SK-N-SH treated with all-trans-retinoic acid at 6 μM for 48 hours (cell line): ENCODE results near the gene NOTUM.

ENCODE experiments used
- ATAC-seq: fragments of 200-7000 bp; cut with Tn5 transposase; 3 replicates; pipeline ENCODE4 v1.9.1; 2020; ENCODE audit warnings: mild to moderate bottlenecking, moderate library complexity
- ARNTL ChIP-seq: fragments of 450-650 bp; formaldehyde crosslinking; IDR thresholded peaks from 2 replicates; pipeline ENCODE4 v1.5.0; 2020; ENCODE audit warnings: low read depth, mild to moderate bottlenecking, moderate library complexity, borderline replicate concordance
- BACH2 ChIP-seq: fragments of 250-450 bp; sonication (Bioruptor Pico); IDR thresholded peaks from 2 replicates; pipeline ENCODE4 v1.9.0; 2021; ENCODE audit warnings: mild to moderate bottlenecking, borderline replicate concordance
- CSDC2 ChIP-seq: fragments of 250-450 bp; sonication (Bioruptor Pico); IDR thresholded peaks from 2 replicates; pipeline ENCODE4 v1.5.0; 2020; ENCODE audit warnings: mild to moderate bottlenecking, moderate library complexity
- ESRRG ChIP-seq: fragments of 250-450 bp; sonication (Bioruptor Pico); IDR thresholded peaks from 2 replicates; pipeline ENCODE4 v1.6.1; 2021; ENCODE audit warnings: mild to moderate bottlenecking
- GLIS3 ChIP-seq: fragments of 250-450 bp; sonication (Bioruptor Pico); IDR thresholded peaks from 2 replicates; pipeline ENCODE4 v1.5.0; 2020; ENCODE audit warnings: mild to moderate bottlenecking, moderate library complexity
- ISL1 ChIP-seq: fragments of 250-450 bp; sonication (Bioruptor Pico); IDR thresholded peaks from 2 replicates; pipeline ENCODE4 v2.1.2; 2022; ENCODE audit warnings: mild to moderate bottlenecking, moderate library complexity
- OSR1 ChIP-seq: fragments of 250-450 bp; sonication (Bioruptor Pico); IDR thresholded peaks from 2 replicates; pipeline ENCODE4 v1.8.0; 2022; ENCODE audit warnings: moderate library complexity, mild to moderate bottlenecking, inconsistent platforms
- PPARA ChIP-seq: fragments of 250-450 bp; sonication (Bioruptor Pico); IDR thresholded peaks from 2 replicates; pipeline ENCODE4 v1.5.0; 2020; ENCODE audit warnings: mild to moderate bottlenecking, borderline replicate concordance
- RARB ChIP-seq: fragments of 250-450 bp; sonication (Bioruptor Pico); IDR thresholded peaks from 2 replicates; pipeline ENCODE4 v1.8.0; 2021; ENCODE audit warnings: mild to moderate bottlenecking, moderate library complexity
- SNAI2 ChIP-seq: fragments of 250-450 bp; sonication (Bioruptor Pico); IDR thresholded peaks from 2 replicates; pipeline ENCODE4 v1.5.0; 2020; ENCODE audit warnings: mild to moderate bottlenecking, moderate library complexity
- TCF4 ChIP-seq: fragments of 250-450 bp; sonication (Bioruptor Pico); IDR thresholded peaks from 2 replicates; pipeline ENCODE4 v1.8.0; 2021; ENCODE audit warnings: mild to moderate bottlenecking, moderate library complexity, borderline replicate concordance
- TOX ChIP-seq: fragments of 250-450 bp; sonication (Bioruptor Pico); IDR thresholded peaks from 2 replicates; pipeline ENCODE4 v1.8.0; 2021; ENCODE audit warnings: mild to moderate bottlenecking, moderate library complexity, borderline replicate concordance
- ZC3H10 ChIP-seq: fragments of 250-450 bp; sonication (Bioruptor Pico); IDR thresholded peaks from 2 replicates; pipeline ENCODE4 v1.5.1; 2021; ENCODE audit warnings: mild to moderate bottlenecking, moderate library complexity
- ZFP3 ChIP-seq: fragments of 250-450 bp; sonication (Bioruptor Pico); IDR thresholded peaks from 2 replicates; pipeline ENCODE4 v1.5.0; 2020; ENCODE audit warnings: mild to moderate bottlenecking, moderate library complexity
- ZFP30 ChIP-seq: fragments of 450-650 bp; formaldehyde crosslinking; IDR thresholded peaks from 2 replicates; pipeline ENCODE4 v1.5.0; 2022; ENCODE audit warnings: mild to moderate bottlenecking, moderate library complexity
- ZNF565 ChIP-seq: fragments of 450-650 bp; formaldehyde crosslinking; conservative IDR thresholded peaks from 2 replicates; pipeline ENCODE4 v1.5.0; 2020; ENCODE audit warnings: low read depth, mild to moderate bottlenecking, moderate library complexity
- ZNF70 ChIP-seq: fragments of 450-650 bp; formaldehyde crosslinking; IDR thresholded peaks from 2 replicates; pipeline ENCODE4 v1.5.0; 2020; ENCODE audit warnings: mild to moderate bottlenecking, moderate library complexity
- ZNF8 ChIP-seq: fragments of 450-650 bp; formaldehyde crosslinking; IDR thresholded peaks from 2 replicates; pipeline ENCODE4 v1.5.0; 2020; ENCODE audit warnings: mild to moderate bottlenecking, moderate library complexity
- TF ChIP-seq, protein P1 (sequence below): fragments of 250-450 bp; sonication (Bioruptor Pico); IDR thresholded peaks from 2 replicates; pipeline ENCODE4 v1.5.0; 2020; ENCODE audit warnings: mild to moderate bottlenecking, moderate library complexity
- TF ChIP-seq, protein P2 (sequence below): fragments of 250-450 bp; sonication (Bioruptor Pico); IDR thresholded peaks from 2 replicates; pipeline ENCODE4 v1.8.0; 2021; ENCODE audit warnings: low read depth, mild to moderate bottlenecking, moderate library complexity, borderline replicate concordance
- TF ChIP-seq, protein P3 (sequence below): fragments of 250-450 bp; sonication (Bioruptor Pico); IDR thresholded peaks from 2 replicates; pipeline ENCODE4 v1.8.0; 2020; ENCODE audit warnings: mild to moderate bottlenecking, moderate library complexity, borderline replicate concordance
- TF ChIP-seq, protein P4 (sequence below): fragments of 250-450 bp; sonication (Bioruptor Pico); IDR thresholded peaks from 2 replicates; pipeline ENCODE4 v1.5.1; 2021; ENCODE audit warnings: mild to moderate bottlenecking, moderate library complexity
- TF ChIP-seq, protein P5 (sequence below): fragments of 250-450 bp; sonication (Bioruptor Pico); IDR thresholded peaks from 2 replicates; pipeline ENCODE4 v1.5.1; 2020; ENCODE audit warnings: low read depth, mild to moderate bottlenecking, moderate library complexity

NOTUM gene

DNA sequence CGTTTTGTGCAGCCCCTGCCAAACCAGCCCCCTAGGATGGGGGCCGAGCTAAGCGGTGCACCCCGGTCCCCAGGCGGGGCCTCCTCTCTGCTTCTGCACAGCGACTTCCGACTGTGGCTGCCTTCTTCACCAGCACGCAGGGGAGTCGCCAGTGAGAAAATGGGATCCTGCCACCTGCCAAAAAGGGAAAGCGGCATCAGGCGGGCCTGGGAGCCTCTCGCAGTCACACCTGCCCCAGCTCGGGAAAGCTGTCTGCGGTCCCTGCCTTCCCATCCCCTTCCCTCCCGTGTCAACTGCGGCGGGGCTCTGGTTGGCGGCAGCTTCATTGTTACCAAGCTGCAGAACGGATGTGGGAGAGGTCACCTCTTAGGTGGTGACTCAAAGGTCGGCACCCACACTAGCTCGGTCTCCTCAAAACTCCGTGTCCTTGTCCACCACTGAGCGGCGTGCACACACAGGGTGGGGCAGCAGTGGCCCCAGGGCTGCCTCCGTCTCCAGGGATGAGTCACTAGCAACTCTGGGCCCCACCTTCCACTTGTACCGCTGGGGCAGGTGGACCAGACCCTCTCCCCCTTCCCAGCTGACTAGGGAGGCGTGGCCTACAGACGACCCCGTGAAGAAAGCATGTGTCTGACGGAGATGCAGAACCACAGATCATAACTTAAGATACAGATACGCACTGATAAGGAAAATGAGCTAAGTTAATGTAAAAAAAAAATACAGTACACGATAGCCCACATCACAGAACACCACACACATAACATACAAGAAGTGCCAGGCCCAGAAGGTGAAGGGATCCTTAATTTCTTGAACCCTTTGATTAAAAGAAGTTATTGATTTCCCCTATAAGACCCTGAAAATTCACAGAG is 48.3 kb downstream of the NOTUM start:
- no peak for ATAC-seq
- TF ChIP-seq ZNF8, result no peak
- TF ChIP-seq ESRRG (CRISPR knock-in tag), result no peak
- TF ChIP-seq ZFP30 (CRISPR knock-in tag), result no peak
- TF ChIP-seq ARNTL, result no peak
- TF ChIP-seq RARB (CRISPR knock-in tag), result no peak
- TF ChIP-seq CSDC2 (CRISPR knock-in tag), result no peak
- TF ChIP-seq, protein P1, sequence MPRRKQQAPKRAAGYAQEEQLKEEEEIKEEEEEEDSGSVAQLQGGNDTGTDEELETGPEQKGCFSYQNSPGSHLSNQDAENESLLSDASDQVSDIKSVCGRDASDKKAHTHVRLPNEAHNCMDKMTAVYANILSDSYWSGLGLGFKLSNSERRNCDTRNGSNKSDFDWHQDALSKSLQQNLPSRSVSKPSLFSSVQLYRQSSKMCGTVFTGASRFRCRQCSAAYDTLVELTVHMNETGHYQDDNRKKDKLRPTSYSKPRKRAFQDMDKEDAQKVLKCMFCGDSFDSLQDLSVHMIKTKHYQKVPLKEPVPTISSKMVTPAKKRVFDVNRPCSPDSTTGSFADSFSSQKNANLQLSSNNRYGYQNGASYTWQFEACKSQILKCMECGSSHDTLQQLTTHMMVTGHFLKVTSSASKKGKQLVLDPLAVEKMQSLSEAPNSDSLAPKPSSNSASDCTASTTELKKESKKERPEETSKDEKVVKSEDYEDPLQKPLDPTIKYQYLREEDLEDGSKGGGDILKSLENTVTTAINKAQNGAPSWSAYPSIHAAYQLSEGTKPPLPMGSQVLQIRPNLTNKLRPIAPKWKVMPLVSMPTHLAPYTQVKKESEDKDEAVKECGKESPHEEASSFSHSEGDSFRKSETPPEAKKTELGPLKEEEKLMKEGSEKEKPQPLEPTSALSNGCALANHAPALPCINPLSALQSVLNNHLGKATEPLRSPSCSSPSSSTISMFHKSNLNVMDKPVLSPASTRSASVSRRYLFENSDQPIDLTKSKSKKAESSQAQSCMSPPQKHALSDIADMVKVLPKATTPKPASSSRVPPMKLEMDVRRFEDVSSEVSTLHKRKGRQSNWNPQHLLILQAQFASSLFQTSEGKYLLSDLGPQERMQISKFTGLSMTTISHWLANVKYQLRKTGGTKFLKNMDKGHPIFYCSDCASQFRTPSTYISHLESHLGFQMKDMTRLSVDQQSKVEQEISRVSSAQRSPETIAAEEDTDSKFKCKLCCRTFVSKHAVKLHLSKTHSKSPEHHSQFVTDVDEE (CRISPR knock-in tag), result no peak
- no peak for TF ChIP-seq ZC3H10
- TF ChIP-seq ISL1, result no peak
- TF ChIP-seq, all 23 proteins: peak for 0

DNA sequence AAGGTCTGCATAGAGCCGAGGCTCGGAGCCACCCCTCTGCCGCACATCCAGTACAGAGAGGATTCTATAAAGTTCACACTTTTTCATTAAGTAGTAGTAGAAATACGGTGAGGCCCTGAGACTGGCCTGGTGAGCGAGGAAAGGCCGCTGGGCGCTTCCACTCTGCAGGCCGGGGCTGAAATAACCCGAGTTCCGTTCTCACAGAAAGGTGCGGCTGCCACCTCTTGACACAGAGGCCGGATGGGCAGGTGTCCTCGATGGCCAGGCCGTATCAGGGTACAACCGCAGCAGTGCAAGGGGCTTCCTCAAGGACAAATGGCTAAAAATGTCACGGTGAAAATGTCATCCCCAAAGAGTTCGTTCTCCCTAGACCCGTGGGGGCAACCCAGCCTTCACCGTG is 49.0 kb downstream of the NOTUM start:
- no peak; the same call in 2 of the 3 replicates for ATAC-seq
- TF ChIP-seq ZFP30 (CRISPR knock-in tag) (no peak), ZFP3 (CRISPR knock-in tag) (no peak), OSR1 (no peak), PPARA (no peak), BACH2 (CRISPR knock-in tag) (no peak), RARB (CRISPR knock-in tag) (no peak), ISL1 (no peak), GLIS3 (CRISPR knock-in tag) (no peak), TCF4 (no peak), ESRRG (CRISPR knock-in tag) (no peak), ZNF565 (no peak), ARNTL (no peak), ZNF8 (no peak)
- TF ChIP-seq, protein P2, sequence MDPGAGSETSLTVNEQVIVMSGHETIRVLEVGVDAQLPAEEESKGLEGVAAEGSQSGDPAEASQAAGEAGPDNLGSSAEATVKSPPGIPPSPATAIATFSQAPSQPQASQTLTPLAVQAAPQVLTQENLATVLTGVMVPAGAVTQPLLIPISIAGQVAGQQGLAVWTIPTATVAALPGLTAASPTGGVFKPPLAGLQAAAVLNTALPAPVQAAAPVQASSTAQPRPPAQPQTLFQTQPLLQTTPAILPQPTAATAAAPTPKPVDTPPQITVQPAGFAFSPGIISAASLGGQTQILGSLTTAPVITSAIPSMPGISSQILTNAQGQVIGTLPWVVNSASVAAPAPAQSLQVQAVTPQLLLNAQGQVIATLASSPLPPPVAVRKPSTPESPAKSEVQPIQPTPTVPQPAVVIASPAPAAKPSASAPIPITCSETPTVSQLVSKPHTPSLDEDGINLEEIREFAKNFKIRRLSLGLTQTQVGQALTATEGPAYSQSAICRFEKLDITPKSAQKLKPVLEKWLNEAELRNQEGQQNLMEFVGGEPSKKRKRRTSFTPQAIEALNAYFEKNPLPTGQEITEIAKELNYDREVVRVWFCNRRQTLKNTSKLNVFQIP (CRISPR knock-in tag), result no peak
- TF ChIP-seq, protein P3, sequence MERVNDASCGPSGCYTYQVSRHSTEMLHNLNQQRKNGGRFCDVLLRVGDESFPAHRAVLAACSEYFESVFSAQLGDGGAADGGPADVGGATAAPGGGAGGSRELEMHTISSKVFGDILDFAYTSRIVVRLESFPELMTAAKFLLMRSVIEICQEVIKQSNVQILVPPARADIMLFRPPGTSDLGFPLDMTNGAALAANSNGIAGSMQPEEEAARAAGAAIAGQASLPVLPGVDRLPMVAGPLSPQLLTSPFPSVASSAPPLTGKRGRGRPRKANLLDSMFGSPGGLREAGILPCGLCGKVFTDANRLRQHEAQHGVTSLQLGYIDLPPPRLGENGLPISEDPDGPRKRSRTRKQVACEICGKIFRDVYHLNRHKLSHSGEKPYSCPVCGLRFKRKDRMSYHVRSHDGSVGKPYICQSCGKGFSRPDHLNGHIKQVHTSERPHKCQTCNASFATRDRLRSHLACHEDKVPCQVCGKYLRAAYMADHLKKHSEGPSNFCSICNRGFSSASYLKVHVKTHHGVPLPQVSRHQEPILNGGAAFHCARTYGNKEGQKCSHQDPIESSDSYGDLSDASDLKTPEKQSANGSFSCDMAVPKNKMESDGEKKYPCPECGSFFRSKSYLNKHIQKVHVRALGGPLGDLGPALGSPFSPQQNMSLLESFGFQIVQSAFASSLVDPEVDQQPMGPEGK (CRISPR knock-in tag), result no peak

DNA sequence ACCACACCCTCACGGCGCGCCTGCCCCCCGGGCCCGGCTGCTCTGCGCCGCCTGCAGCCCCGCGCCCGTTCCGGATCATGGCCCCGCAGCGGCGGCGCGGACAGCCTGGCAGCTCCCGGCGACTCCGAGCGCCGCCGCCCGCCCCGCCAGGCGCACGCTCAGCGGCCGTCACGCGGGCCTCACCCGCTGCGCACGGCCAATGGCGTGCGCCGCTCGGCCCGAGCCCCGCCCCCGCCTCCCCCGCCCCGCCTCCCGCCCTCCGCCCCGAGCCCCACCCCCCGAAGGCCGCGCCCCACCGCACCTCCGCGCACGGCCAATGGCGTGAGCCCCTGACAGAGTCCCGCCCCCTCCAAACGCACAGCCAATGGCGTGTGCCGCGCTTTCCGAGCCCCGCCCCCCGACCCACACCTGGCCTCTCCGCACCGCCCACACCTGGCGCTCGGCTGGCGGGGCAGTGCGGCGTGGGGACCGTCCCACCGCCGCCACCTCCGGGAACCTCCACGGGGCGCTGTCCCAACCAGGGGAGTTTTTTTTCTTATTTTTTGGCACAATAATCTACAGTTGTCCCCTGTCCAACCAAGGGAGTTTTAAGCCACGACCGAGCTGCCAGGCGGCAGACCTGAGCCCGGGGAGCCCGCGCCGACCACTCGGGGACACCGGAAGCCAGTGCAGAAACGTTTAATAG is 49.6 kb downstream of the NOTUM start, which contains the start of gene PCYT2:
PCYT2 (minus strand) TSS at position 123 of the 685 bp plus-strand sequence; CDS start at position 79, 44 bp downstream.
- peak; percentile 89 for ATAC-seq
- no peak for TF ChIP-seq SNAI2 (CRISPR knock-in tag)
- TF ChIP-seq, protein P4, sequence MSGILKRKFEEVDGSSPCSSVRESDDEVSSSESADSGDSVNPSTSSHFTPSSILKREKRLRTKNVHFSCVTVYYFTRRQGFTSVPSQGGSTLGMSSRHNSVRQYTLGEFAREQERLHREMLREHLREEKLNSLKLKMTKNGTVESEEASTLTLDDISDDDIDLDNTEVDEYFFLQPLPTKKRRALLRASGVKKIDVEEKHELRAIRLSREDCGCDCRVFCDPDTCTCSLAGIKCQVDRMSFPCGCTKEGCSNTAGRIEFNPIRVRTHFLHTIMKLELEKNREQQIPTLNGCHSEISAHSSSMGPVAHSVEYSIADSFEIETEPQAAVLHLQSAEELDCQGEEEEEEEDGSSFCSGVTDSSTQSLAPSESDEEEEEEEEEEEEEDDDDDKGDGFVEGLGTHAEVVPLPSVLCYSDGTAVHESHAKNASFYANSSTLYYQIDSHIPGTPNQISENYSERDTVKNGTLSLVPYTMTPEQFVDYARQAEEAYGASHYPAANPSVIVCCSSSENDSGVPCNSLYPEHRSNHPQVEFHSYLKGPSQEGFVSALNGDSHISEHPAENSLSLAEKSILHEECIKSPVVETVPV (CRISPR knock-in tag), result no peak
- no peak for TF ChIP-seq ARNTL
- TF ChIP-seq CSDC2 (CRISPR knock-in tag), result no peak
- TF ChIP-seq, protein P2 (CRISPR knock-in tag), result no peak
- no peak for TF ChIP-seq ZNF565
- TF ChIP-seq, protein P5, sequence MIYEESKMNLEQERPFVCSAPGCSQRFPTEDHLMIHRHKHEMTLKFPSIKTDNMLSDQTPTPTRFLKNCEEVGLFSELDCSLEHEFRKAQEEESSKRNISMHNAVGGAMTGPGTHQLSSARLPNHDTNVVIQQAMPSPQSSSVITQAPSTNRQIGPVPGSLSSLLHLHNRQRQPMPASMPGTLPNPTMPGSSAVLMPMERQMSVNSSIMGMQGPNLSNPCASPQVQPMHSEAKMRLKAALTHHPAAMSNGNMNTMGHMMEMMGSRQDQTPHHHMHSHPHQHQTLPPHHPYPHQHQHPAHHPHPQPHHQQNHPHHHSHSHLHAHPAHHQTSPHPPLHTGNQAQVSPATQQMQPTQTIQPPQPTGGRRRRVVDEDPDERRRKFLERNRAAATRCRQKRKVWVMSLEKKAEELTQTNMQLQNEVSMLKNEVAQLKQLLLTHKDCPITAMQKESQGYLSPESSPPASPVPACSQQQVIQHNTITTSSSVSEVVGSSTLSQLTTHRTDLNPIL (CRISPR knock-in tag), result no peak
- no peak for TF ChIP-seq ZC3H10
- no peak for TF ChIP-seq ZNF8
- TF ChIP-seq ZNF70 (CRISPR knock-in tag), result no peak
- no peak for TF ChIP-seq ZFP3 (CRISPR knock-in tag)
- no peak for TF ChIP-seq ZFP30 (CRISPR knock-in tag)
- no peak for TF ChIP-seq ISL1
- no peak for TF ChIP-seq TOX (CRISPR knock-in tag)
- TF ChIP-seq, protein P3 (CRISPR knock-in tag), result no peak
- TF ChIP-seq, all 23 proteins: peak for 0
